PC-3 (cell line): Measurements from ENCODE around the gene TELO2. TPM values are rescaled to one million over a fixed set of nuclear protein-coding genes. Genes with fewer than 3 reads are reported as not detected.

Source experiments
- ATAC-seq: fragments of 200-7000 bp; cut with Tn5 transposase; 2 replicates; pipeline ENCODE4 v1.9.1; 2020; ENCODE audit warnings: mild to moderate bottlenecking, moderate library complexity
- Bru-seq: library from RNA; stranded (reverse); fragments of 400-500 nt; gene quantifications from one replicate; lab custom pipeline; 2021; lab: Mats Ljungman, UMichigan
- BruChase-seq, 2 experiments: library from RNA; stranded (reverse); fragments of 400-500 nt; gene quantifications; one replicate each; lab custom pipeline; 2021; lab: Mats Ljungman, UMichigan
- BruUV-seq: library from RNA; stranded (reverse); fragments of 400-500 nt; replicated peaks from 2 replicates; lab custom pipeline; 2021; lab: Mats Ljungman, UMichigan
- CTCF ChIA-PET: fragments of 300-600 bp; sonication (Branson Sonifier 250); formaldehyde crosslinking; loops from one replicate; lab custom pipeline; 2022; ENCODE audit warnings: antibody characterized with exemption; lab: Charles Lee
- POLR2A ChIA-PET: fragments of 300-600 bp; sonication (Branson Sonifier 250); formaldehyde crosslinking; loops from one replicate; lab custom pipeline; 2022; ENCODE audit warnings: antibody characterized with exemption; ENCODE audit not compliant: unreplicated experiment; lab: Charles Lee
- DNase-seq: peaks from one replicate; pipeline ENCODE4 v3.0.0-alpha.2; 2015
- H2AFZ ChIP-seq: fragments of 300-600 bp; sonication (generic); 2 replicates; pipeline ENCODE4 v1.6.0; 2016; ENCODE audit warnings: antibody characterized with exemption, low read length
- H3F3A ChIP-seq: fragments of 300-600 bp; sonication (generic); one replicate; pipeline ENCODE4 v1.6.0; 2017; ENCODE audit warnings: antibody characterized with exemption, low read length, control low read depth, mild to moderate bottlenecking; ENCODE audit not compliant: unreplicated experiment
- H3K27ac ChIP-seq: fragments of 300-600 bp; sonication (generic); 2 replicates; pipeline ENCODE4 v1.5.1; 2016; ENCODE audit warnings: mild to moderate bottlenecking, low read length
- H3K27me3 ChIP-seq: fragments of 300-600 bp; sonication (generic); 2 replicates; pipeline ENCODE4 v1.6.1; 2016; ENCODE audit warnings: low read length, mixed read lengths
- H3K36me3 ChIP-seq: fragments of 300-600 bp; sonication (generic); 2 replicates; pipeline ENCODE4 v1.6.1; 2016; ENCODE audit warnings: low read depth, mixed run types, low read length, mixed read lengths
- H3K4me1 ChIP-seq: fragments of 300-600 bp; sonication (generic); 2 replicates; pipeline ENCODE4 v1.5.1; 2016; ENCODE audit warnings: low read length; ENCODE audit not compliant: insufficient read depth
- H3K4me2 ChIP-seq: fragments of 300-600 bp; sonication (generic); 2 replicates; pipeline ENCODE4 v1.6.0; 2016; ENCODE audit warnings: low read length
- H3K4me3 ChIP-seq: fragments of 300-600 bp; sonication (generic); 2 replicates; pipeline ENCODE4 v1.5.1; 2016; ENCODE audit warnings: mild to moderate bottlenecking, low read length, mixed read lengths
- H3K79me2 ChIP-seq: fragments of 300-600 bp; sonication (generic); 2 replicates; pipeline ENCODE4 v1.6.1; 2017; ENCODE audit warnings: low read length, mixed read lengths
- H3K9ac ChIP-seq: fragments of 300-600 bp; sonication (generic); 2 replicates; pipeline ENCODE4 v1.6.0; 2016; ENCODE audit warnings: mild to moderate bottlenecking, low read length
- H3K9me2 ChIP-seq: fragments of 300-600 bp; sonication (generic); replicated peaks from 2 replicates; pipeline ENCODE4 v1.6.1; 2016; ENCODE audit warnings: mixed run types, low read length, mixed read lengths
- H3K9me3 ChIP-seq: fragments of 300-600 bp; sonication (generic); 2 replicates; pipeline ENCODE4 v1.6.1; 2016; ENCODE audit warnings: low read length, mixed read lengths
- H4K20me1 ChIP-seq: fragments of 300-600 bp; sonication (generic); 2 replicates; pipeline ENCODE4 v1.6.1; 2016; ENCODE audit warnings: low read length, mixed read lengths
- CTCF ChIP-seq: fragments of 300-600 bp; sonication (generic); conservative IDR thresholded peaks from 2 replicates; pipeline ENCODE4 v1.5.1; 2017; ENCODE audit warnings: antibody characterized with exemption, low read depth, mild to moderate bottlenecking, low read length
- EZH2 ChIP-seq: fragments of 300-600 bp; sonication (generic); IDR thresholded peaks from one replicate; pipeline ENCODE4 v1.6.1; 2017; ENCODE audit warnings: antibody characterized with exemption, mild to moderate bottlenecking, low read length; ENCODE audit not compliant: unreplicated experiment
- EZH2phosphoT487 ChIP-seq: fragments of 300-600 bp; sonication (generic); IDR thresholded peaks from 2 replicates; pipeline ENCODE4 v1.6.1; 2018; ENCODE audit warnings: mild to moderate bottlenecking, antibody characterized with exemption, low read length, borderline replicate concordance
- intact Hi-C: fragments of 100-400 bp; cut with micrococcal nuclease; formaldehyde crosslinking; loops from 2 replicates; pipeline ENCODE4 v1.9.0; 2023
- long read RNA-seq: library from polyadenylated mRNA; unstranded; transcript quantifications from one replicate; pipeline ENCODE4 v2.0.0, GENCODE V29; 2021; ENCODE audit not compliant: unreplicated experiment
- total RNA-seq: library from RNA; depleted of rRNA; stranded (reverse); fragments of >200 nt; gene quantifications from 2 replicates; pipeline ENCODE4 v1.2.3, GENCODE V29; 2014; rRNA removed

Gene TELO2
- total RNA-seq, result 37.8 and 61.3 TPM in 2 replicates
- percentile 50 among the genes with signal in this experiment for Bru-seq, nascent RNA
- BruChase-seq, experiment 1, labeled RNA remaining after a 6-hour chase, result percentile 60 among the genes with signal in this experiment
- BruChase-seq, experiment 2, labeled RNA remaining after a 2-hour chase, result percentile 56 among the genes with signal in this experiment
- long read RNA-seq, transcript TELO2-201 (21 exons, 3,314 nt), result major isoform, 49 of 126 reads
- long read RNA-seq, partial matches to known transcripts, result 32 of 126 reads
- long read RNA-seq, other reads (novel, unspliced or antisense), result 45 of 126 reads

- Histone ChIP-seq H4K20me1 (peaks cover 5% of the 10 kb centered on the region; the same call in 1 of the 2 replicates), H3K4me1 (peaks cover 13% of the 10 kb centered on the region), H3K9ac (peak within 1 kb of the TSS; percentile 94), H3K9me2 (no peaks in the 10 kb centered on the region), H3F3A (no peaks in the 10 kb centered on the region), H2AFZ (peak within 1 kb of the TSS; percentile 95), H3K27ac (peak within 1 kb of the TSS; percentile 59), H3K4me3 (peak within 1 kb of the TSS; percentile 83), H3K9me3 (no peaks in the 10 kb centered on the region), H3K36me3 (0 out of 2 replicates have a peak, but pooled peaks cover 3% of the 10 kb centered on the region), H3K79me2 (peaks cover 31% of the 10 kb centered on the region), H3K4me2 (peak within 1 kb of the TSS; percentile 97), H3K27me3 (no peaks in the 10 kb centered on the region)
- TF ChIP-seq EZH2phosphoT487 (no peak), EZH2 (no peak), CTCF (no peak)
- no TSS peak for BruUV-seq
- peak; percentile 73 for ATAC-seq
- CTCF ChIA-PET, result no interaction called here
- POLR2A ChIA-PET, result no interaction called here
- intact Hi-C loops, result loop anchor here (2.0 kb wide), 1 partner anchor 118 kb away; no protein-coding TSS in a partner anchor
- peak; percentile 70 for DNase-seq
These were observed at the start of gene TELO2 for GRCh38 chr16:1492923-1493745. TSS of gene TELO2 (plus strand) at chr16:1493360. CDS start at chr16:1494282, 922 bp downstream.

- ChIA-PET CTCF (no interaction called here), POLR2A (no interaction called here)
- H3K4me1 ChIP-seq, result no peaks in the 10 kb centered on the region
These were observed 49.7 kb upstream of the TELO2 start for GRCh38 chr16:1443403-1443973.

More at GRCh38 chr16:1443403-1443973, 49.7 kb upstream of the TELO2 start:
- Histone ChIP-seq H3K9me2 (no peaks in the 10 kb centered on the region), H4K20me1 (no peaks in the 10 kb centered on the region), H3K9ac (no peak overlapping the region), H3K36me3 (no peaks in the 10 kb centered on the region), H2AFZ (no peak overlapping the region), H3F3A (no peaks in the 10 kb centered on the region), H3K27me3 (no peaks in the 10 kb centered on the region), H3K79me2 (no peaks in the 10 kb centered on the region), H3K9me3 (no peaks in the 10 kb centered on the region), H3K4me2 (no peak overlapping the region), H3K4me3 (no peak overlapping the region), H3K27ac (no peak overlapping the region)
- ATAC-seq, result no peak
- intact Hi-C loops, result no loop called here
- DNase-seq, result no peak
- TF ChIP-seq EZH2phosphoT487 (no peak), EZH2 (no peak), CTCF (no peak)
- no TSS peak for BruUV-seq
